ENCODE measurements around the gene EML2. TPM values are rescaled to one million over a fixed set of nuclear protein-coding genes. Genes with fewer than 3 reads are reported as not detected.

Gene EML2
- total RNA-seq, 8 experiments from 2014 or later = 11.7 to 49.2 (median 24.6) TPM

DNA sequence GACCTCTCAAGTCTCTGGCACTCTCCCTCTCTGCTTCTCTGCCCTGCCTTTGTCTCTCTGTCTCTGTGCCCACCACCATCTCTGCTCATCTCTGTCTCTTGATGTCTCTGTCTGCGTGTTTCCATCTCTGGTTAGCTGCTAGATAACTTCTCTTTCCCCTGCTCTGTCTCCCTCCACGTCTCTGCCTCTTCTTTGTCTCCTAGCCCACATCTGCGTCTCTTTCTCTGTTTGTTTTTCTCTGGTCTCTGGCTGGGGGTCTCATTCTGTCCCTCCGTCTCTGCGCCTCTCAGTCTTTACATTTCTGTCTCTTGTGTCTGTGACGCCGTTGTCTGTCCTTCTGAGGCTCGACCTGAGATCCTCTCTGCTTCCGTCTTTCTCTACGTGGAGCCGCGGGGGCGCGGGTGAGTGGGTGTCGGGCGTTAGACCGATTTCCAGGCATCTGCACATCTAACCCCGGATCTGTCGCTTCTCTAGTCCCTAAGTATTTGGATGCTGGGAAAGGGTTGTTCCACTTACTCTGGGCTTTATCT, 29.2 kb upstream of the EML2 start:
- Histone ChIP-seq H3K4me1 (replicated peaks in 1 of 2) (peaks cover 4 to 7% of the 10 kb centered on the region in 2 donors), H3K27ac (peak overlapping the region in 1 of 2 donors; percentile 24), H3K4me3 (peak overlapping the region; percentile 29 to 55 (median 49))
- WGBS, 10 experiments = 0 to 10% (median 0%) methylated on average over 2 to 13 of the region's 19 CpGs; no CpG with 5 or more reads in 3 of the 10 experiments
- ATAC-seq (replicated peaks in 6 of 8) = peak in 2 of 8 experiments; percentile 0 to 5
- in situ Hi-C loops (cut with MboI; ENCODE audit: low pct_unique_long_range_greater_than_20kb in 2 of 9, low sequenced_read_pairs in 9 of 9, unreplicated experiment in 9 of 9) = no loop called here

DNA sequence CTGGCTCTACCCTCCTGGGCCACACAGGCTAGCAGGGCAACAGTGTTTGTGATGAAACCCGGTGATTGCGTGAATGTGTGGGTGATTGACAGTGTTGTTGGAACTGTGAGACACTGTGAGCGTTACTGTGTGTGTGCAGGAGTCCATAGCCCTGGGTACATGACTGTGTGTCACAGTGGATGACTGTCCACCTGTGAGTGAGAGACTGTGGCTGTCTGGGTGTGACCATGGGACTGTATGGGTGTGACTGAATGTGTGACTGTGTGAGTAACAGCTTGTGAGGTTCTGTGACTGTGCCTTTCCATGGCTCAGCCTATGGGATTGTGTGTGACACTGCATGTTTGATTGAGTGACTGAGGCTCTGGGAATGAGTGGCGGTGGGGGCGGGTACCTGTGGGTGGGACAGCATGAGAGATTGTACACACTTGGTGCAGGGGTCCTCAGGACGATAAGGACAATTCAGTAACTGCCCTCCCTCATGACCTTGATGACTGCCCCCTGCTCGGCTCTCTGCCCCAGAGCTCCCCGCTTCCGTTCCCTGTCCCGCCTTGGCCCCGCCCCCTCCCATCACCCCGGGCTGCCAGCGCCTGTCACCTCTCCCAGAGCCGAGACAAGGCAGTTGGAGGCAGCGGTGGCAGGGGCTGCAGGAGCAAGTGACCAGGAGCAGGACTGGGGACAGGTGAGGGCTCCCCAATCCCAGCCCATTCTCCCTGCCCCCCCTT, 28.6 kb upstream of the EML2 start, which contains the start of gene GIPR:
Gene GIPR (plus strand): TSS at position 602 of the 722 bp plus-strand sequence. CDS start 1,300 bp downstream, outside the sequence.
- 30 to 74% methylated on average over 2 to 3 of the region's 15 CpGs; no CpG with 5 or more reads in 8 of the 10 experiments for WGBS, 10 experiments
- peak within 1 kb of the TSS in 1 of 2 donors; percentile 33 for H3K27ac ChIP-seq
- peaks cover 4 to 7% of the 10 kb centered on the region in 2 donors for H3K4me1 ChIP-seq (replicated peaks in 1 of 2)
- in situ Hi-C loops (cut with MboI; ENCODE audit: low pct_unique_long_range_greater_than_20kb in 2 of 9, low sequenced_read_pairs in 9 of 9, unreplicated experiment in 9 of 9) = no loop called here
- peak; percentile 7 to 72 (median 64) for ATAC-seq (replicated peaks in 6 of 8)
- peak within 1 kb of the TSS; percentile 29 to 55 (median 49) for H3K4me3 ChIP-seq

DNA sequence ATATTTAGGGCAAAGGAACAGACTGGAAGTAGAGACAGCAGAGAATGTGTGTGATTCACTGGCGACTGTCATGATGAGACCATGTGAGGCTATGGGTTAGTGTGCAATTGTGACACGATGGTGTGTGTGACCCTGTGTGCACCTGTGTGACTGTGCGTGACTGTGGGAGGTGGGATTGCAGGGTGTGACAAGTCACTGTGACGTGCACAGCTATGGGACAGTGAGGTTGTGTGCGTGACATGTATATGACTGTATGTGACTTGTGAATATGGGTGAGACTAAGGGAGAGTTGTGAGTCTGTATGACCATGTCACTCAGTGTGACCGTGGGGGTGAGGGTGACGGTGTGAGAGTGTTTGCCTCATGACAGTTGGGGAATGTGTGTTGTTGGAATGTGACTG, 25.4 kb upstream of the EML2 start:
- no peak overlapping the region for H3K27ac ChIP-seq
- in situ Hi-C loops (cut with MboI; ENCODE audit: low pct_unique_long_range_greater_than_20kb in 2 of 9, low sequenced_read_pairs in 9 of 9, unreplicated experiment in 9 of 9) = no loop called here
- ATAC-seq (replicated peaks in 6 of 8) = no peak
- WGBS, 10 experiments = 33 to 83% (median 66%) methylated on average over 2 to 7 of the region's 7 CpGs; no CpG with 5 or more reads in 6 of the 10 experiments
- no peak overlapping the region for H3K4me3 ChIP-seq
- H3K4me1 ChIP-seq (replicated peaks in 1 of 2) = peaks cover 4% of the 10 kb centered on the region in 2 donors

- Histone ChIP-seq H3K4me3 (no peak overlapping the region), H3K4me1 (replicated peaks in 1 of 2) (peaks cover 4% of the 10 kb centered on the region in 2 donors), H3K27ac (no peak overlapping the region)
- ATAC-seq (replicated peaks in 6 of 8) = no peak
- in situ Hi-C loops (cut with MboI; ENCODE audit: low pct_unique_long_range_greater_than_20kb in 2 of 9, low sequenced_read_pairs in 9 of 9, unreplicated experiment in 9 of 9) = no loop called here
- 100% methylated on average over 1 of the region's 1 CpG; no CpG with 5 or more reads in 9 of the 10 experiments for WGBS, 10 experiments
Measured at GRCh38 chr19:45663800-45664199, 24.6 kb upstream of the EML2 start.

DNA sequence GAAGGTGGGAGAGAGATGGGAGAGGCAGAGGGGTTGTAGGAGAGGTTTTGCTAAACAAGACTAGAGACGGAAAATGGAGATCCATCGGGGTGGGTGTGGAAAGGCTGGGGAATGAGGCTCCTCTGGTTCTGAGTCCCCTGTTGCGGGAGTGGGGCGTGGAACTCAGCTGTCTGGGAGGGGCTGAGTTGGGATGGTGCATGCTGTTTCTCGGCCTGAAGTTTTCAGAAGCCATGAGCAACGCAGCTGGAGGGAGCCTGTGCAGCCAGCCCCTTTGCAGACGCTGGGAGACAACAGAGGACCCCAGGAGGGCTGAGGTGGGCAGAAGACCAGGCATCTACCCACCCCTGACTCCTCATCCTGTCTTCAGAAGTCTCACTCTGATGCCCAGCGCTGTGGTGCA, 21.4 kb upstream of the EML2 start:
- peak in 3 of 8 experiments; percentile 20 to 86 (median 43) for ATAC-seq (replicated peaks in 6 of 8)
- in situ Hi-C loops (cut with MboI; ENCODE audit: low pct_unique_long_range_greater_than_20kb in 2 of 9, low sequenced_read_pairs in 9 of 9, unreplicated experiment in 9 of 9) = no loop called here
- H3K4me3 ChIP-seq = no peak overlapping the region
- 0 to 100% (median 40%) methylated on average over 1 to 7 of the region's 8 CpGs; no CpG with 5 or more reads in 2 of the 10 experiments for WGBS, 10 experiments
- H3K4me1 ChIP-seq (replicated peaks in 1 of 2) = peaks cover 0 to 11% of the 10 kb centered on the region in 2 donors
- H3K27ac ChIP-seq = no peak overlapping the region

DNA sequence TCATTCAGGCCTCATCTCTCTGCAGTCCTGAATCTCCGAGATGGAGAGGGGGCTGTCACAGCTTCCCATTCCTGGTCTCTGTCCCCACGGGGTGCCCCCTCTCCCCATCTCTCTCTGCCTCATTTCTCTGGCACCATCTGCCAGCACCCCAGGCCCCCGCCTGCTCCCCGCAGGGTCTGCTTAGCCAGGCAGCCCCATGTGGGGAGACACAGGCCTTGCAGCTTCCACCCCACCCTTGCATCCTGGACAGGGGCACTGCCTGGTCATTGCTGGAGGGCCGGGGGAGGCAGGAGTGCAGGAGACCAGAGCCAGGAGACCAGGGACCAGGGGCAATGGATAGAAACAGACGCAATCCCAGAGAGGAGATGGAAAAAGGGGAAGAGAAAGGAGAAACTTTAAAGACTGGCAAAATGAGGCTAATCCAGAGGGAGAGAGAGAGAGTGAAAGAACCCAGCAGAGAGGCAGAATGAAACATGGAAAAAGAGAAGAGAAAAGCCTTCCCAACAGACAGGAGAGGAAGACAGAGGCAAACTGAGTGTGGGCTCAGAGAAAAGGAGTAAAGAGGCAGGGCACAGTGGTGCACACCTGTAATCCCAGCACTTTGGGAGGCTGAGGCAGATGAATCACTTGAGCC, 20.0 kb upstream of the EML2 start:
- Histone ChIP-seq H3K4me3 (no peak overlapping the region), H3K27ac (no peak overlapping the region), H3K4me1 (replicated peaks in 1 of 2) (peaks cover 0 to 11% of the 10 kb centered on the region in 2 donors)
- 20 to 100% (median 77%) methylated on average over 1 to 2 of the region's 6 CpGs; no CpG with 5 or more reads in 2 of the 10 experiments for WGBS, 10 experiments
- in situ Hi-C loops (cut with MboI; ENCODE audit: low pct_unique_long_range_greater_than_20kb in 2 of 9, low sequenced_read_pairs in 9 of 9, unreplicated experiment in 9 of 9) = no loop called here
- no peak for ATAC-seq (replicated peaks in 6 of 8)

DNA sequence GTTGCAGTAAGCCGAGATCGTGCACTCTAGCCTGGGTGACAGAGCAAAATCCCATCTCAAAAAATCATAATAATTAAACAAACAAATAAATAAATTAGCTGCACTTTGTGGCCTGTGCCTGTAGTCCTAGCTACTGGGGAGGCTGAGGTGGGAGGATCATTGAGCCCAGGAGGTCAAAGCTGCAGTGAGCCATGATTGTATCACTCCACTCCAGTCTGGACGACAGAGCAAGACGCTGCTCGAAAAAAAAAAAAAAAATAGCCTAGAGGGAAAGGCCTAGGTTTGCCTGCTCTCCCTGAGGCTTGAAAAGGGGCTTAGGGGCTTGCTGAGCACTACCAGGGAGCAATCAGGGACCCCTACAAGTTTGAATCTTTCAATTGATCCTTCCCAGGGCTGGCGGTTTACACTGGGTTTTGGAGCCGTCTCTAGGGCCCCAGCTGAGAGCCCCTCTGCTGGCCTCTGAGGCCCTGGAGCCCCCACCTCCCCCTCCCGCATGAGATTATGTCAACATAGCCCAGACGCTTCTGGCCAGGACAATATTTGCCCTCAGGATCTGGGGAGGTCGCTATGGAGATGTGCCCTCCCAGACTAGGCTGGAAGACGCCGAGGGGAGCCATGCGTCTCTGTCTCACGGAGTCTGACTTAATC, 18.4 kb upstream of the EML2 start:
- Histone ChIP-seq H3K4me3 (no peak overlapping the region), H3K27ac (peak overlapping the region in 1 of 2 donors; percentile 52), H3K4me1 (replicated peaks in 1 of 2) (peaks cover 5 to 19% of the 10 kb centered on the region in 2 donors)
- peak in 6 of 8 experiments; percentile 60 to 90 (median 70) for ATAC-seq (replicated peaks in 6 of 8)
- in situ Hi-C loops (cut with MboI; ENCODE audit: low pct_unique_long_range_greater_than_20kb in 2 of 9, low sequenced_read_pairs in 9 of 9, unreplicated experiment in 9 of 9) = no loop called here
- 4 to 86% (median 47%) methylated on average over 1 to 4 of the region's 14 CpGs; no CpG with 5 or more reads in 2 of the 10 experiments for WGBS, 10 experiments

DNA sequence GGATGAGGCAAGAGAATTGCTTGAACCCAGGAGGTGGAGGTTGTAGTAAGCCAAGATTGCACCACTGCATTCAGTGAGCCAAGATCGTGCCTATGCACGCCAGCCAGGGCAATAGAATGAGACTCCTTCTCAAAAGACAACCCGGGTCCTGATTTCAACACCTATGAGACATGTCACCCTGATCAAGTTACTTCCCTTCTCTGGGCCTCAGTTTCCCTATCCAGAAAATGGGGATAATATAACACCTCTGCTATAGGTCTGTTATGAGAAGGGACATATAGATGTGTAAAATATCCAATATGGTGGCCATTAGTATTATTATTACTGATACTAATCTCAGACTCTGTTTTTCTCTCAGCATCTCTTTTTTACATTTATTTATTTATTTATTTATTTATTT, 15.9 kb upstream of the EML2 start:
- WGBS, 10 experiments = 67 to 100% (median 93%) methylated on average over 1 to 3 of the region's 3 CpGs; no CpG with 5 or more reads in 5 of the 10 experiments
- Histone ChIP-seq H3K27ac (no peak overlapping the region), H3K4me3 (no peak overlapping the region), H3K4me1 (replicated peaks in 1 of 2) (peaks cover 5 to 19% of the 10 kb centered on the region in 2 donors)
- ATAC-seq (replicated peaks in 6 of 8) = no peak
- in situ Hi-C loops (cut with MboI; ENCODE audit: low pct_unique_long_range_greater_than_20kb in 2 of 9, low sequenced_read_pairs in 9 of 9, unreplicated experiment in 9 of 9) = no loop called here

- peak in 6 of 8 experiments; percentile 24 to 96 (median 92) for ATAC-seq (replicated peaks in 6 of 8)
- in situ Hi-C loops (cut with MboI; ENCODE audit: low pct_unique_long_range_greater_than_20kb in 2 of 9, low sequenced_read_pairs in 9 of 9, unreplicated experiment in 9 of 9) = no loop called here
- Histone ChIP-seq H3K27ac (peak overlapping the region in 1 of 2 donors; percentile 25), H3K4me3 (no peak overlapping the region), H3K4me1 (replicated peaks in 1 of 2) (peaks cover 5 to 19% of the 10 kb centered on the region in 2 donors)
- WGBS, 10 experiments = 0 to 5% (median 0%) methylated on average over 1 to 4 of the region's 5 CpGs; no CpG with 5 or more reads in 6 of the 10 experiments
Measured at GRCh38 chr19:45653634-45654033, 14.4 kb upstream of the EML2 start.

GRCh38 chr19:45650722-45651121, 11.5 kb upstream of the EML2 start:
- in situ Hi-C loops (cut with MboI; ENCODE audit: low pct_unique_long_range_greater_than_20kb in 2 of 9, low sequenced_read_pairs in 9 of 9, unreplicated experiment in 9 of 9) = no loop called here
- 59 to 95% (median 72%) methylated on average over 1 to 3 of the region's 3 CpGs; no CpG with 5 or more reads in 2 of the 10 experiments for WGBS, 10 experiments
- Histone ChIP-seq H3K4me3 (no peak overlapping the region), H3K4me1 (replicated peaks in 1 of 2) (peaks cover 5 to 15% of the 10 kb centered on the region in 2 donors), H3K27ac (no peak overlapping the region)
- ATAC-seq (replicated peaks in 6 of 8) = no peak

DNA sequence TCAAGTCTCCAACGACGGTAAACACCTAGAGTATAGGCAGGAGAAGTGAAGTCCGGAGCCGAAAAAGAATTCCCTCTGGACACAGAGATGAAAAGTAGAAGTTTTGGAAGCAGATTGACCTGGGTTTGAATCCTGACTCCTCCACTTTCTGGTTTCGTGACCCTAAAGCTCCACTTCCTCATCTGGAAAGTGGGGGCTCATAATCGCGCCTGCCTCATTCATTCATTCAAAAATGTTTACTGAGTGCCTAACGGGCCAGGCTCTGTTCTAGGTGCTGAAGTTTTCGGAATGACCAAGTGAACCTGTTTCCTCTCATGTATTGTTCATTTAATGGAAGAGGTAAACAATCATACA, 7.1 kb upstream of the EML2 start:
- in situ Hi-C loops (cut with MboI; ENCODE audit: low pct_unique_long_range_greater_than_20kb in 2 of 9, low sequenced_read_pairs in 9 of 9, unreplicated experiment in 9 of 9) = no loop called here
- Histone ChIP-seq H3K4me3 (peak overlapping the region in 4 of 5 donors; percentile 33 to 72 (median 48)), H3K27ac (no peak overlapping the region), H3K4me1 (replicated peaks in 1 of 2) (peaks cover 22 to 23% of the 10 kb centered on the region in 2 donors)
- no peak for ATAC-seq (replicated peaks in 6 of 8)
- WGBS, 10 experiments = 20 to 49% (median 25%) methylated on average over 1 to 8 of the region's 9 CpGs; no CpG with 5 or more reads in 1 of the 10 experiments

- H3K4me1 ChIP-seq (replicated peaks in 1 of 2) = peaks cover 22 to 28% of the 10 kb centered on the region in 2 donors
- H3K4me3 ChIP-seq = peak overlapping the region; percentile 33 to 72 (median 48)
- no peak overlapping the region for H3K27ac ChIP-seq
- in situ Hi-C loops (cut with MboI; ENCODE audit: low pct_unique_long_range_greater_than_20kb in 2 of 9, low sequenced_read_pairs in 9 of 9, unreplicated experiment in 9 of 9) = no loop called here
- peak; percentile 26 to 89 (median 78) for ATAC-seq (replicated peaks in 6 of 8)
- WGBS, 10 experiments = 0 to 27% (median 5%) methylated on average over 2 to 10 of the region's 27 CpGs; no CpG with 5 or more reads in 5 of the 10 experiments
Measured at GRCh38 chr19:45645631-45646344, 6.6 kb upstream of the EML2 start.

Data from motor neuron (in vitro differentiated cells).